ENCODE measurements around the gene PLEKHO1. TPM values are rescaled to one million over a fixed set of nuclear protein-coding genes. Genes with fewer than 3 reads are reported as not detected.

Gene PLEKHO1
- total RNA-seq (100 to 1,000 TPM in 1 of 9 donors, 10 to 100 TPM in 8; 36.2 to 109 (median 77.9) TPM), polyA plus RNA-seq (100 to 1,000 TPM in 2 of 3 donors, 10 to 100 TPM in 1; 47.3 to 298 (median 227) TPM)
- long read RNA-seq, donor 1, transcript PLEKHO1-201 (6 exons, 2,050 nt): major isoform, 5 of 6 reads
- long read RNA-seq, donor 1, partial matches to known transcripts: 0 of 6 reads
- long read RNA-seq, donor 1, other reads (novel, unspliced or antisense): 0 of 6 reads
- long read RNA-seq, donor 2, transcript PLEKHO1-201 (6 exons, 2,050 nt): major isoform, 5 of 20 reads
- long read RNA-seq, donor 2, partial matches to known transcripts: 14 of 20 reads
- long read RNA-seq, donor 2, other reads (novel, unspliced or antisense): 0 of 20 reads
- long read RNA-seq, donor 3, transcript PLEKHO1-201 (6 exons, 2,050 nt): major isoform, 6 of 25 reads
- long read RNA-seq, donor 3, partial matches to known transcripts: 18 of 25 reads
- long read RNA-seq, donor 3, other reads (novel, unspliced or antisense): 0 of 25 reads
- long read RNA-seq, donor 4, transcript PLEKHO1-201 (6 exons, 2,050 nt): major isoform, 5 of 11 reads
- long read RNA-seq, donor 4, partial matches to known transcripts: 0 of 11 reads
- long read RNA-seq, donor 4, other reads (novel, unspliced or antisense): 3 of 11 reads
- long read RNA-seq, donor 5, transcript PLEKHO1-205 (5 exons, 1,025 nt): minor isoform, 5 of 216 reads
- long read RNA-seq, donor 5, transcript PLEKHO1-201 (6 exons, 2,050 nt): major isoform, 193 of 216 reads
- long read RNA-seq, donor 5, partial matches to known transcripts: 1 of 216 reads
- long read RNA-seq, donor 5, other reads (novel, unspliced or antisense): 16 of 216 reads
- long read RNA-seq, donor 6, transcript PLEKHO1-201 (6 exons, 2,050 nt): major isoform, 6 of 13 reads
- long read RNA-seq, donor 6, partial matches to known transcripts: 6 of 13 reads
- long read RNA-seq, donor 6, other reads (novel, unspliced or antisense): 0 of 13 reads
- long read RNA-seq, donor 7, partial matches to known transcripts: 0 of 4 reads
- long read RNA-seq, donor 7, other reads (novel, unspliced or antisense): 0 of 4 reads
- long read RNA-seq, donor 8, transcript PLEKHO1-201 (6 exons, 2,050 nt): major isoform, 9 of 9 reads
- long read RNA-seq, donor 8, partial matches to known transcripts: 0 of 9 reads
- long read RNA-seq, donor 8, other reads (novel, unspliced or antisense): 0 of 9 reads
- long read RNA-seq, donor 9, partial matches to known transcripts: 0 of 7 reads
- long read RNA-seq, donor 9, other reads (novel, unspliced or antisense): 0 of 7 reads
- long read RNA-seq, donor 10, transcript PLEKHO1-201 (6 exons, 2,050 nt): major isoform, 8 of 11 reads
- long read RNA-seq, donor 10, partial matches to known transcripts: 0 of 11 reads
- long read RNA-seq, donor 10, other reads (novel, unspliced or antisense): 0 of 11 reads

- Histone ChIP-seq H3K27me3 (no peaks in the 10 kb centered on the region), H3K4me3 (peak within 1 kb of the TSS; percentile 40 to 97 (median 68)), H3K27ac (peak within 1 kb of the TSS; percentile 58 to 97 (median 95)), H3K9me3 (replicated peaks in 1 of 3) (no peaks in the 10 kb centered on the region), H3K36me3 (replicated peaks in 1 of 2) (peaks cover 0 to 7% of the 10 kb centered on the region in 2 donors), H3K4me1 (replicated peaks in 1 of 2) (peaks cover 24 to 61% of the 10 kb centered on the region in 2 donors)
- TF ChIP-seq CTCF (IDR thresholded peaks at IDR 0.05) (no peak), POLR2A (IDR thresholded peaks at IDR 0.05) (peak; percentile 52 to 86)
- 0 to 1% (median 0%) methylated on average over 39 to 89 of the region's 89 CpGs for WGBS, 4 donors
- peak; percentile 88 to 93 (median 91) for DNase-seq
- intact Hi-C loops (cut with DNase I): no loop called here
These were observed at the start of gene PLEKHO1 for GRCh38 chr1:150149271-150150132. PLEKHO1 (plus strand) TSS chr1:150149916; CDS start chr1:150150258, 342 bp downstream.

- H3K9me3 ChIP-seq (replicated peaks in 1 of 3): no peaks in the 10 kb centered on the region
- H3K27me3 ChIP-seq: no peaks in the 10 kb centered on the region
- no peak for DNase-seq
- no peak overlapping the region for H3K27ac ChIP-seq
- no peaks in the 10 kb centered on the region for H3K36me3 ChIP-seq (replicated peaks in 1 of 2)
- H3K4me3 ChIP-seq: no peak overlapping the region
- no peaks in the 10 kb centered on the region for H3K4me1 ChIP-seq (replicated peaks in 1 of 2)
- intact Hi-C loops (cut with DNase I): no loop called here
- WGBS, 4 donors: 60 to 74% (median 67%) methylated on average over 1 of the region's 1 CpG
- no peak for TF ChIP-seq CTCF (IDR thresholded peaks at IDR 0.05)
- no peak for TF ChIP-seq POLR2A (IDR thresholded peaks at IDR 0.05)
These were observed 46.7 kb upstream of the PLEKHO1 start for GRCh38 chr1:150102986-150103385.

- Histone ChIP-seq H3K9me3 (replicated peaks in 1 of 3) (no peaks in the 10 kb centered on the region), H3K27me3 (no peaks in the 10 kb centered on the region), H3K4me1 (replicated peaks in 1 of 2) (peaks cover 6 to 23% of the 10 kb centered on the region in 2 donors), H3K27ac (no peak overlapping the region), H3K4me3 (no peak overlapping the region), H3K36me3 (replicated peaks in 1 of 2) (no peaks in the 10 kb centered on the region)
- no peak for DNase-seq
- intact Hi-C loops (cut with DNase I): no loop called here
- TF ChIP-seq POLR2A (IDR thresholded peaks at IDR 0.05) (no peak), CTCF (IDR thresholded peaks at IDR 0.05) (no peak)
- 92 to 95% (median 92%) methylated on average over 7 of the region's 7 CpGs for WGBS, 4 donors
These were observed 43.4 kb upstream of the PLEKHO1 start for GRCh38 chr1:150106341-150106740.

All from adrenal gland (tissue), 19 donors.